NCI-H187 (cell line): ENCODE measurements around the gene PRICKLE1.

Experiments used
- DNase-seq, 2 experiments: peaks; one replicate each; lab custom pipeline; 2025; lab: John Stamatoyannopoulos, UW

The PRICKLE1 gene

GRCh38 chr12:42589465-42590329 is at the start of gene PRICKLE1:
TSS of gene PRICKLE1 (minus strand) at chr12:42589746. CDS start at chr12:42472516, 117,230 bp downstream.
- no peak for DNase-seq

- no peak for DNase-seq
Measured at GRCh38 chr12:42638697-42639096, 49.2 kb upstream of the PRICKLE1 start.

- DNase-seq = no peak
Measured at GRCh38 chr12:42638011-42638410, 48.5 kb upstream of the PRICKLE1 start.

GRCh38 chr12:42636993-42637392 is 47.4 kb upstream of the PRICKLE1 start:
- no peak for DNase-seq

GRCh38 chr12:42633594-42633993 is 44.0 kb upstream of the PRICKLE1 start:
- no peak for DNase-seq

- DNase-seq = no peak
Measured at GRCh38 chr12:42631513-42631912, 42.0 kb upstream of the PRICKLE1 start.

GRCh38 chr12:42630314-42630713 is 40.8 kb upstream of the PRICKLE1 start:
- DNase-seq = no peak

GRCh38 chr12:42627151-42627550 is 37.6 kb upstream of the PRICKLE1 start:
- DNase-seq = no peak

GRCh38 chr12:42625611-42626010 is 36.1 kb upstream of the PRICKLE1 start:
- DNase-seq = no peak

GRCh38 chr12:42617622-42618021 is 28.1 kb upstream of the PRICKLE1 start:
- no peak for DNase-seq

GRCh38 chr12:42615006-42615405 is 25.5 kb upstream of the PRICKLE1 start:
- DNase-seq = no peak

GRCh38 chr12:42612231-42612613 is 22.7 kb upstream of the PRICKLE1 start:
- no peak for DNase-seq

- DNase-seq = no peak
Measured at GRCh38 chr12:42611571-42612230, 22.2 kb upstream of the PRICKLE1 start.

- no peak for DNase-seq
Measured at GRCh38 chr12:42609605-42610004, 20.1 kb upstream of the PRICKLE1 start.

GRCh38 chr12:42608196-42608825 is 18.8 kb upstream of the PRICKLE1 start:
- no peak for DNase-seq

GRCh38 chr12:42607584-42608058 is 18.1 kb upstream of the PRICKLE1 start:
- DNase-seq = no peak

- no peak for DNase-seq
Measured at GRCh38 chr12:42606471-42606870, 16.9 kb upstream of the PRICKLE1 start.

GRCh38 chr12:42605685-42606084 is 16.1 kb upstream of the PRICKLE1 start:
- no peak for DNase-seq

- no peak for DNase-seq
Measured at GRCh38 chr12:42603246-42603990, 13.9 kb upstream of the PRICKLE1 start.

- no peak for DNase-seq
Measured at GRCh38 chr12:42593874-42594273, 4.3 kb upstream of the PRICKLE1 start.

GRCh38 chr12:42590330-42590934 is 886 bp upstream of the PRICKLE1 start:
- DNase-seq = no peak
